HG03442 (cell line): ENCODE measurements around the gene SV2C.
"Not testable (repeated sequence)": the region's sequence is repeated elsewhere in the genome, so short reads cannot be mapped to it uniquely, and the experiment has no call there.

Source experiments
- ATAC-seq: cut with Tn5 transposase; IDR thresholded peaks from one replicate; pipeline ENCODE4 v1.9.1; 2021; ENCODE audit warnings: mild to moderate bottlenecking, moderate library complexity; ENCODE audit not compliant: unreplicated experiment

The SV2C gene

DNA sequence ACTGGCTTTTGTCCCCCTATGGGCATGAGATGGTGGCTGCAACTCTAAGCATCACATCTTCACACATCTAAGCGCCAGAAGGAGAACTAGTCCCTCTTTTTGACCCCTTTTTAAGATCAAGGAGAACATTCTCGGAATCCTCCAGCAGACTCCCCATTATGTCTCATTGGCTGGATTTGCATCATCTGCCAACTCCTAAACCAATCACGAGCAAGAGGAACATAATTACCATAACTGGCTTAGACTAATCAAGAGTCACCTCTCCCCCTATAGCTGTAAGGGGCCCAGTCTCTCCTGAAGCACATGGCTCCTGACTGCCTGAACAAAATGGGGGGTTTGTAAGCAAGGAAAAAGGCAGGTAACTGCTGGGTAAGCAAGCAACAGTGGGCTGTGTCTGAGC, 251.4 kb downstream of the SV2C start:
- ATAC-seq: no peak

DNA sequence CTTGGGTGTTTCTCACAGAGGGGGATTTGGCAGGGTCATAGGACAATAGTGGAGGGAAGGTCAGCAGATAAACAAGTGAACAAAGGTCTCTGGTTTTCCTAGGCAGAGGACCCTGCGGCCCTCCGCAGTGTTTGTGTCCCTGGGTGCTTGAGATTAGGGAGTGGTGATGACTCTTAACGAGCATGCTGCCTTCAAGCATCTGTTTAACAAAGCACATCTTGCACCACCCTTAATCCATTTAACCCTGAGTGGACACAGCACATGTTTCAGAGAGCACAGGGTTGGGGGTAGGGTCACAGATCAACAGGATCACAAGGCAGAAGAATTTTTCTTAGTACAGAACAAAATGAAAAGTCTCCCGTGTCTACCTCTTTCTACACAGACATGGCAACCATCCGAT, 252.3 kb downstream of the SV2C start:
- not testable (repeated sequence) for ATAC-seq

DNA sequence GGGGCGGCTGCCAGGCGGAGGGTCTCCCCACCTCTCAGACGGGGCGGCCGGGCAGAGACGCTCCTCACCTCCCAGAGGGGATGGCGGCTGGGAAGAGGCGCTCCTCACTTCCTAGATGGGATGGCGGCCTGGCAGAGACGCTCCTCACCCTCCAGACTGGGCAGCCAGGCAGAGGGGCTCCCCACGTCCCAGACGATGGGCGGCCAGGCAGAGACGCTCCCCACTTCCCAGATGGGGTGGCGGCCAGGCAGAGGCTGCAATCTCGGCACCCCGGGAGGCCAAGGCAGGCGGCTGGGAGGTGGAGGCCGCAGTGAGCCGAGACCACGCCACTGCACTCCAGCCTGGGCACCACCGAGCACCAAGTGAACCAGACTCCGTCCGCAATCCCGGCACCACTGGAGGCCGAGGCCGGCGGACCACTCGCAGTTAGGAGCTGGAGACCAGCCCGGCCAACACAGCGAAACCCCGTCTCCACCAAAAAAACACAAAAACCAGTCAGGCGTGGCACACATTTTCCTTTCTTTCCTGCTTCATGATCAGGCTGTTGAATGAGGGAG, 253.1 kb downstream of the SV2C start:
- ATAC-seq: not testable (repeated sequence)

- no peak for ATAC-seq
These were observed 254.8 kb downstream of the SV2C start for GRCh38 chr5:76337953-76338451.

DNA sequence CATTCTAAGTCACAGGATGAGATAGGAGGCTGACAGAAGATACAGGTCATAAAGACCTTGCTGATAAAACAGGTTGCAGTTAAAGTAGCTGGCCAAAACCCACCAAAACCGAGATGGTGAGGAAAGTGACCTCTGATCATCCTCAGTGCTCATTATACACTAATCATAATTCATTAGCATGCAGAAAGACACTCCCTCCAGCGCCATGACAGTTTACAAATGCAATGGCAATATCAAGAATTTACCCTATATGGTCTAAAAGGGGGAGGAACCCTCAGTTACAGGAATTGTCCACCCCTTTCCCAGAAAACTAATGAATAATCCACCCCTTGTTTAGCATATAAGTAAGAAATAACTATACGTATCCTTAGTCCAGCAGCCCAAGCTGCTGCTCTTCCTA, 256.7 kb downstream of the SV2C start:
- ATAC-seq: no peak

GRCh38 chr5:76341651-76342334, 258.6 kb downstream of the SV2C start:
- ATAC-seq: no peak

DNA sequence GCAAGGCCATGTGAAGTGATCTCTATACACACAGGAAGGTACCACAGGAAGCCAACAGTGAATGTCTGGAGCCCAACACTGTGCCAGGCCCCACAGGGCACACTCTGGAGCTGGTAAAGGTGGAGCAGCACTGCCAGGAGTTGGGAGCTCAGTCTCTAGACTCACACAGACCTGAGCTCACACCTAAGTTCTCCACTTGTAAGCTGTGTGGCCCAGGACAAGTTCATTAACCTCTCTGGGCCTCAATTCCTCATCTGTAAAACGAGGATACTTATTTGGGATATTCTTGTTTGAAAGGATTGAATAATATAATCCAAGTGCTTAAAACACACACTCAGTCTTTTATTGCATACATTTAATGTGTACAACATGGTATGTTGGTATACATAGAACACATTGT, 259.3 kb downstream of the SV2C start:
- ATAC-seq: no peak

DNA sequence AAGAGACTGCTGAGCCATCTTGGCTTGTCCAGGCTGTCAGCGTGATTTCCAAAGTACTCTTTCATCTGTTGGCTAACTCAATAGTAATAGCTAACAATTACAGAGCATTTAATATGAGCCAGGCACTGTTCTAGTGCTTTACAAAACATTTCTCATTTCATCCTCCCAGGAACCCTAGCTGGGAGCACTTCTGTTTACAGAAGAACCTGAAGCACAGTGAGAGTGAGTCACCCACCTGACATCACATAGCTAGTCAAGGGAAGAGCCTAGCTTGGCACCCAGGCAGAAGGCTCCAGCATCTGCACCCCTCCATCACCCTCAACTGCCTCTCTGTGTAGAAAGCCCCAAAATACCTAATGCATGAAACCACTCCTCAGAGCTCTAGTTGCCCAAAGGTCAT, 262.4 kb downstream of the SV2C start:
- no peak for ATAC-seq

GRCh38 chr5:76351176-76351575, 268.0 kb downstream of the SV2C start:
- no peak for ATAC-seq

GRCh38 chr5:76351577-76351976, 268.4 kb downstream of the SV2C start:
- peak; percentile 99 for ATAC-seq

DNA sequence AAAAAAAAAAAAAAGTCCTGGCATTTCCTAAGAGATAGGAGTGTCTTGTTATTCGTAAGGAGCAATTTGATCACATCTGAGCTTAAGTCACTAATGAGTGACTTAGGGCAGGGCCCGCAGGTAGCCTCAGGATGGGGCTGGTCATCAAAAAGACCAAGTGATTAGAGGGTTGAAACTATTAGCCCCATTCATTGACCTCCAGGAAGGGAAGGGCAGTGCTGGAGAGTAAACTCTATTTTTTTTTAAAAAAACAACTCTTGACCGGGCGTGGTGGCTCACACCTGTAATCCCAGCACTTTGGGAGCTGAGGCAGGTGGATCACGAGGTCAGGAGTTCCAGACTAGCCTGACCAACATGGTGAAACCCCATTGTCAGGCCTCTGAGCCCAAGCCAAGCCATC, 273.7 kb downstream of the SV2C start:
- no peak for ATAC-seq

DNA sequence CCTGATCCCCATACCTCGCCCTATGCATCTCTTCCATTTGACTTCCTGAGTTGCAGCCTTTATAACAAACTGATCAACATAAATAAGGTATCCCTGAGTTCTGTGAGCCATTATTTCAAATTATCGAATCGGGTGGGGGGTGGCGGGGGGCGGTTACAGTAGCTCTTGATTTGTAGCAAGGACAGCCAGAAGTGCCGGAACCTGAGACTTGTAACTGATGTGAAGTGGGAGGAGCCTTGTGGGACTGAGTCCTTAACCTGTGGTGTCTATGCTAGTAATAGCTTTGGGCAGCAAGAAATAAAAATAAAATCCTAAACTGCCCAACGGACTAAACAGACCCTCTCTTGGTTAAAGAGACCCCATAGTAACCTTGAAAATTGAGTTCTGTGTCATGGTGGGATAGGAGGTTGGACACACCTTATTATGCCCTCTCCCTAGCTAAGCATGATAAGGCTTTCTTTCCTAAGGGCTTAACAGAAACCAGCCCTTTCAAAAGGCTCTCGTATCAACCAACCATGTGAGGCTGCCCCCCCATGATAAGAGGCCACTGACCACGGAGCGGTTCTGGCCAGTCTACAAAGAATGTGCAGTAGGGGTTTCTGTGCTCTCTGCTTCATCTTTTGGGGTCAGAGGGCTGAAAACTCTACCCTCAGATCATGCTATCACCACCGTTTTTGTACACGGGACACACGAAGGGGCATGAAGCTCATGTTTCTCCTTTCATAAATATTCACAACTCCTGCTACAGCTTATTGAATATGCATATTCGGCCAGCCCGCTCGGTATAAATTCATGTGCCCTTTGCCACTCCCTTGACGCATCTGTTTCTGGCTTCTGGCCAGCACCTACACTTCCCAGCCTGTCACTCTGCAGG, 280.4 kb downstream of the SV2C start:
- no peak for ATAC-seq

DNA sequence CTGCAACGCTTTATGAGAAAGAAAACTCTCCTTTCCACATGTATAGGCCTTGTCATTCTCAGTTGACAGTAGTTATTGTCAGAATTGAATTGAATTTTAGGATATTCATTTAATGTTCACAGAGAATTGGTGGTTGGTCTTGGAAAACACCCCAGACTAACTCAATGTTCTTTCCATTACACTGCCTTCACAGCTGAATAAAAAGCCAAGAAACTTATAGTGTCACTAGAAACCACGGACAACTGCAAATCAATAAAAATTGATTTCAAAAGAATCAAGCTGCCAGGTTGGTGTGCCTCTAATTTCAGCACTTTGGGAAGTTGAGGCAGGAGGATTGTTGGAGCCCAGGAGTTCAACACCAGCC, 281.0 kb downstream of the SV2C start:
- ATAC-seq: no peak

DNA sequence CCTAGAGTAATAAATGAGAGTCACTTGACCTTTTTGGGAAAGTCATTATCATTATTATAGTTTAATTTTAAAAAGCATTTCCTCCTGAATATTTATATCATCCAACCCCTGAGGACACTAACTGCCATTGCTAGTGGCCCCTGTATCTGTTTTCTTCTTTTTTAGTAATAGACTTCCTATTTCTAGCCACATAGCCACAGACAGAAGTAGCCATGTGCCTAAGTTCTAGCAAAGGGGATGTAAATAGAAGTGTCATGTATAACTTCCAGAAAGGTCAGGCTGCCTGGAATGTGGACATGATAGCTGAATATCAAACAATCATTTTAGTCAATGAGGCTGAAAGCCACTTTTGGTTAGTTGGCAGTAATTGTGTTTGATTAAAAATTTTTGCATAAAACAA, 282.4 kb downstream of the SV2C start:
- ATAC-seq: no peak

- ATAC-seq: no peak
These were observed 283.4 kb downstream of the SV2C start for GRCh38 chr5:76366596-76366995.

GRCh38 chr5:76367623-76368371, 284.6 kb downstream of the SV2C start:
- peak; percentile 69 for ATAC-seq

- ATAC-seq: no peak
These were observed 285.8 kb downstream of the SV2C start for GRCh38 chr5:76368941-76369340.

- ATAC-seq: not testable (repeated sequence)
These were observed 286.5 kb downstream of the SV2C start for GRCh38 chr5:76369668-76370067.

DNA sequence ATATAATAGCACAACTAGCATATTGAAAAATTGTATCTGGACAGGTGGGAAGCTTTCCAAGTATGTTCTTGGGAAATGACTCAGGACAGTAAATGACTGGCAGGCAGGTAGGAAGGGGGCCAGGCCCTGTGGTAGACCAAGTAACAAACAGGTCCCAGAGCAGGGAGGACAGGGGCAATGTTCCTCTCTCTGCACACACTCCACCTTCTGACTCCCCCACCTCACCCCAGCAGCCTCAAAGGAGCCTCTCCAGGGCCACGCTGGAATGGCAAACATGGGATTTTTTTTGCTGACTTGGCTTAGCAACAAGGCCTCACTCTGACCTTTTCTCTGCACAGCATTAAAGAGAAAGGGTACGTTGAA, 288.8 kb downstream of the SV2C start:
- ATAC-seq: no peak

- ATAC-seq: no peak
These were observed 289.3 kb downstream of the SV2C start for GRCh38 chr5:76372323-76373054.
